ENCODE results near the gene TPD52L1. TPM values are rescaled to one million over a fixed set of nuclear protein-coding genes. Genes with fewer than 3 reads are reported as not detected.

TPD52L1 gene
- total RNA-seq (0.29 and 0.83 TPM in 2 replicates), polyA plus RNA-seq (0.08 and 0.37 TPM in 2 replicates), polyA minus RNA-seq (1.3 and 1.9 TPM in 2 replicates), Bru-seq, nascent RNA (percentile 14 among the genes with signal in this experiment), BruChase-seq, experiment 1, labeled RNA remaining after a 6-hour chase (percentile 17 among the genes with signal in this experiment), BruChase-seq, experiment 2, labeled RNA remaining after a 2-hour chase (percentile 23 among the genes with signal in this experiment)
- 0.25 and 0.27 TPM in 2 replicates for polyA plus RNA-seq (2011; cell fraction: cytosol; rRNA removed)
- polyA plus RNA-seq (2011; cell fraction: nucleus; rRNA removed): 0.07 and 0.37 TPM in 2 replicates
- polyA plus RNA-seq (2012): 0.31 and 0.39 TPM in 2 replicates
- 6.3 TPM for polyA minus RNA-seq (2011; cell fraction: cytosol; rRNA and poly(A)+ RNA removed)
- polyA minus RNA-seq (2011; cell fraction: nucleus; rRNA and poly(A)+ RNA removed): not detected in 2 replicates
- long read RNA-seq, partial matches to known transcripts: 0 of 5 reads
- long read RNA-seq, other reads (novel, unspliced or antisense): 0 of 5 reads

GRCh38 chr6:125153391-125154117, at the start of gene TPD52L1:
Gene TPD52L1, plus strand, starts transcription at chr6:125153773. Its CDS starts 179 bp downstream, at chr6:125153952.
- Histone ChIP-seq H3K4me3 (replicated peaks in 1 of 3; ENCODE audit: insufficient read depth in 1 of 3, low read depth in 1 of 3, low read length in 3 of 3) (peak within 1 kb of the TSS; percentile 1 to 45 (median 27)), H3K4me2 (ENCODE audit: insufficient read depth, low read length) (peak within 1 kb of the TSS; percentile 72), H3K4me1 (ENCODE audit: control insufficient read depth, extremely low read depth, insufficient read depth, low read length) (peaks cover 14% of the 10 kb centered on the region), H3K9me3 (replicated peaks; ENCODE audit: control insufficient read depth, insufficient read depth, low read length) (no peaks in the 10 kb centered on the region), H2AFZ (ENCODE audit: low read depth, low read length) (peak within 1 kb of the TSS; percentile 79), H3K36me3 (ENCODE audit: control insufficient read depth in 2 of 2, extremely low read depth in 1 of 2, insufficient read depth in 2 of 2, low read length in 2 of 2) (no peaks in the 10 kb centered on the region), H3K9me1 (replicated peaks; ENCODE audit: control insufficient read depth, extremely low read depth, insufficient read depth, low read length) (no peaks in the 10 kb centered on the region), H4K20me1 (replicated peaks; ENCODE audit: control insufficient read depth, extremely low read depth, insufficient read depth, low read length) (no peaks in the 10 kb centered on the region), H3K79me2 (ENCODE audit: control insufficient read depth, insufficient read depth, low read length) (no peaks in the 10 kb centered on the region), H3K9ac (replicated peaks; ENCODE audit: extremely low read depth, insufficient read depth, low read length) (no peak within 1 kb of the TSS), H3K27ac (ENCODE audit: insufficient read depth, low read depth, low read length) (no peak within 1 kb of the TSS), H3K27me3 (ENCODE audit: control insufficient read depth in 2 of 2, insufficient read depth in 2 of 2, low read length in 2 of 2) (peaks cover 0 to 10% of the 10 kb centered on the region in 2 experiments)
- DNase-seq (ENCODE audit: low read depth, low spot score) (peak; percentile 62), FAIRE-seq (no peak)
- ChIA-PET CTCF (interaction anchor here (0.6 to 3.1 kb wide), 26 partner anchors 10 to 1022 kb away, joined by 3 to 17 read pairs (median 4); partner anchors contain the start of gene HDDC2), POLR2A (no interaction called here)
- no TSS peak for BruUV-seq (replicated peaks)
- TF ChIP-seq POLR2AphosphoS5 (IDR thresholded peaks at IDR 0.05; ENCODE audit: insufficient read depth, low read depth, low read length) (no peak), CTCF (IDR thresholded peaks at IDR 0.05; ENCODE audit: extremely low read depth in 1 of 2, insufficient read depth in 1 of 2, low read depth in 1 of 2, low read length in 2 of 2) (peak; percentile 82 to 89)
- dilution Hi-C loops (cut with MboI; ENCODE audit: extremely low pct_ligation_motif_present, low sequenced_read_pairs) (no loop called here), intact Hi-C loops (cut with micrococcal nuclease) (loop anchor here (1.0 to 5.0 kb wide), 3 partner anchors 147 to 616 kb away; partner anchors contain the start of gene HDDC2)

All from endothelial cell of umbilical vein (primary cell).